ENCODE data around the gene SLC38A3. TPM values are rescaled to one million over a fixed set of nuclear protein-coding genes. Genes with fewer than 3 reads are reported as not detected.

SLC38A3 gene
- polyA plus RNA-seq, 12 donors: 1.3 to 4.3 (median 3.1) TPM; not detected in 2

DNA sequence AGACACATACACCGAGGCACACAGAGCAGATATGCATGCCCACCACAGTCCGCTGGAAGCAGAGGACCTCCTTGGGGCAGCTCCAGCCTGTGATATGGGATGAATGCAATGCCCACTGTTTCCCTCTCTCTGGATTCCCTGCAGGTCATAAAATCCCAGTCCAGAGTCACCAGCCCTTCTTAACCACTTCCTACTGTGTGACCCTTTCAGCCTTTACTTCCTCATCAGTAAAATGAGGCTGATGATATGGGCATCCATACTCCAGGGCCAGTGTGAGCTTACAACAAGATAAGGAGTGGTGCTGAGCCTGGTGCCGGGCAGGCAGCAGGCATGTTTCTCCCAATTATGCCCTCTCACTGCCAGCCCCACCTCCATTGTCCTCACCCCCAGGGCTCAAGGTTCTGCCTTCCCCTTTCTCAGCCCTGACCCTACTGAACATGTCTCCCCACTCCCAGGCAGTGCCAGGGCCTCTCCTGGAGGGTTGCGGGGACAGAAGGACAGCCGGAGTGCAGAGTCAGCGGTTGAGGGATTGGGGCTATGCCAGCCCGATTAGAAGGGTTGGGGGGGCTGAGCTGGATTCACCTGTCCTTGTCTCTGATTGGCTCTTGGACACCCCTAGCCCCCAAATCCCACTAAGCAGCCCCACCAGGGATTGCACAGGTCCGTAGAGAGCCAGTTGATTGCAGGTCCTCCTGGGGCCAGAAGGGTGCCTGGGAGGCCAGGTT lies 14.0 kb upstream of the SLC38A3 start, which contains the start of gene GNAT1:
Gene GNAT1 (plus strand): TSS at position 675 of the 725 bp plus-strand sequence. CDS start 116 bp downstream, outside the sequence.
- DNase-seq: no peak

DNA sequence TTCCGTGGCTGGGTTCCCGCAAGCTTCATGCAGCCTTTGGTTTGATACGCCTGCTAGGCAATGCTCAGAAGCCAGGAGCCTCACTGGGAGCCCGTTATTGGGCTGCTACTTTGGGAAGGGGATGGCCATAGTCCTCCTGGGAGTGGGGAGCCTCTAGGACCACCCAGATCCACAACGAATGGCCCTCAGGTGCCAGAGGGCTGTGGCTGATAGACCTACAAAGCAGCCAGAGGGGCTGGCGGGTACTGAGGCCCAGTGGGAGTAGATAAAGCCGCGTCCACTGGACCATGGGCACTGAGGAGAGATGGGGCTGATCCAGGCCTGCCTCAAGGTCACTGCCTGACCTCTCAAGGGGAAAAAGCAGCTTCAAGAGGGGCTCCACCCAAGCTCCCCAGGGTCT lies 12.9 kb upstream of the SLC38A3 start:
- DNase-seq: no peak

DNA sequence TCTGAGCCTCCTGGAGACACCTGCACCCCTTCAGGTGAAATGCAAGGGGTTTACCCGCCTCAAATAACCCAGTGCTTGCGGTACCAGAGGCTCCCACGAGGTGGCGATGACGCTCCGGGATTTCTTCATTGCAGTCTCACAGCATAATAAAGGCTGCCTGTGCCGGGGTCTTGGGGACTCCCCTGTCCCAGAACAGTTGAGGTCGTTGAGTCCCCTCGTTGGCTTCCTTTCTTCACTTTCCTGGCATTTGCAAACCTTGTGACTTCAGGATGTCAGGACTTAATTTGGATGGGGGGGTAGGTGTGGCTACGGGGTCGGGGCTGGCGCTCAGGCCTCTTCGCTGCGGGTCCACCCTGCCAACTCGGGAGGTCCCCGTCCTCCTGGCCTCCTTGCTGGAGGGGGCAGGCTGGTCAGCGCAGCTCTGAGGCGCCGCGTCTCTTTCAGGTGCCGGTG lies 12.4 kb upstream of the SLC38A3 start:
- DNase-seq: peak; percentile 74

DNA sequence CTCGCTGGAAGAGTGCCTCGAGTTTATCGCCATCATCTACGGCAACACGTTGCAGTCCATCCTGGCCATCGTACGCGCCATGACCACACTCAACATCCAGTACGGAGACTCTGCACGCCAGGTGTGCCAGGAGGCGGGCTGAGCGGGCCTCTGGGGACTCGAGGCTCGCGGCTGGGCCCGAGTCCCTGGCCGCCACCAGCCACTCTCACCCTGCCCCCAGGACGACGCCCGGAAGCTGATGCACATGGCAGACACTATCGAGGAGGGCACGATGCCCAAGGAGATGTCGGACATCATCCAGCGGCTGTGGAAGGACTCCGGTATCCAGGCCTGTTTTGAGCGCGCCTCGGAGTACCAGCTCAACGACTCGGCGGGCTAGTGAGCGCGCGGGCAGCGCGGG lies 11.8 kb upstream of the SLC38A3 start:
- DNase-seq: no peak

DNA sequence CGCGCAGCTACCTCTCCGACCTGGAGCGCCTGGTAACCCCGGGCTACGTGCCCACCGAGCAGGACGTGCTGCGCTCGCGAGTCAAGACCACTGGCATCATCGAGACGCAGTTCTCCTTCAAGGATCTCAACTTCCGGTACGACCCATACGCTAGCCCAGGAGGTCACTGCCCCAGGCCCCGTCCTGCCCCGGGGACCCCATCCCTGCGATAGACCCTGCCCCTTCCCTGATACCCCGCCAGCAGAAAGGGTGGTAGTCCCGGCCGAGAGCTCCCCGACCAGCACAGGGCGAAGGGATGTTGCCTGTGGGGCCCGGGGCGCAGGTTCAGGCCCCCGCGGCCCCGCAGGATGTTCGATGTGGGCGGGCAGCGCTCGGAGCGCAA lies 11.3 kb upstream of the SLC38A3 start:
- no peak for DNase-seq

DNA sequence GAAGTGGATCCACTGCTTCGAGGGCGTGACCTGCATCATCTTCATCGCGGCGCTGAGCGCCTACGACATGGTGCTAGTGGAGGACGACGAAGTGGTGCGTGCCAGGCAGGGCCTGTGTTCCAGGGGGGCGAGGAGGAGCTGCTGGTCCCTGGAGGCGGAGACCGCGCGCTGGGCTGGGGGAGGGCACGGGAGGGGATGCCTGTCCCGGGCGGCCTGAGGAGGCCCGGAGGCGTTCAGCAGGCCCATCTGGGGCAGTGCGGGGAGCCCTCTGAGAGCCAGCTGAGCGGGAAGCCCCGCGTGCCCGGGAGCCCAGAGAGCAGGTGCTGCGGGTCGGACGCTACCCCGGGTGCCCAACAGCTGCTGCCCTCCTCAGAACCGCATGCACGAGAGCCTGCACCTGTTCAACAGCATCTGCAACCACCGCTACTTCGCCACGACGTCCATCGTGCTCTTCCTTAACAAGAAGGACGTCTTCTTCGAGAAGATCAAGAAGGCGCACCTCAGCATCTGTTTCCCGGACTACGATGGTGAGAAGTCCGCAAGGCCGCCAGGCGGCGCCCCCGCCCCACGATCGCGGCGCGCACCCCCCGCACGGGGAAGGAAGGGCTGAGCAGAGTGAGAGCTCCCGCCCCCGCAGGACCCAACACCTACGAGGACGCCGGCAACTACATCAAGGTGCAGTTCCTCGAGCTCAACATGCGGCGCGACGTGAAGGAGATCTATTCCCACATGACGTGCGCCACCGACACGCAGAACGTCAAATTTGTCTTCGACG lies 10.8 kb upstream of the SLC38A3 start:
- peak; percentile 69 for DNase-seq

DNA sequence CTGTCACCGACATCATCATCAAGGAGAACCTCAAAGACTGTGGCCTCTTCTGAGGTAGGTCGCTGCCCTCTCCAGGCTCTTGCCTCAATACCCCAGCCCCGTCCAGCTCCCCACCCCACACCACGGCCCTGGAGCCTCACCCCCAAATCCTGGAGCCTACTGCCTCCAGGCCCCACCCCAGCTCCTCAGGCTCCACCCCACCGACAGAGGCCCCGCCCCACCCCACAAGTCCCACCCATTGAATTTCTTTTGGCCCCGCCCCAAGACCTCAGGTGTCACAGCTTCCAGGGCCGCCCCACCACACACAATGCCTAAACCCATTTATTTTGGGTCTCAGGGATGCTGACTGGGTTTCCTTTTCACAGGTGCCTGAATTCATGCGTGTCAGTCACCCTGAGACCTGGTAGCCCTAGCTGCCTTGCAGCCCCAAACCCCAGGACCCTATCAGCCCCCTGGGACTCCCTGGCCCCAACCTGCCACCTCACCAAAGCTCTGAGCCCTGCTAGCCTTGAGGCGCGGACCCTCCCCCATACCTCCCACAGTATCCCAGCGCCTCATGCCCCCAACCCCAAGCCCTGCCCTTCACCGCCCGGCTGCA lies 10.1 kb upstream of the SLC38A3 start:
- no peak for DNase-seq

DNA sequence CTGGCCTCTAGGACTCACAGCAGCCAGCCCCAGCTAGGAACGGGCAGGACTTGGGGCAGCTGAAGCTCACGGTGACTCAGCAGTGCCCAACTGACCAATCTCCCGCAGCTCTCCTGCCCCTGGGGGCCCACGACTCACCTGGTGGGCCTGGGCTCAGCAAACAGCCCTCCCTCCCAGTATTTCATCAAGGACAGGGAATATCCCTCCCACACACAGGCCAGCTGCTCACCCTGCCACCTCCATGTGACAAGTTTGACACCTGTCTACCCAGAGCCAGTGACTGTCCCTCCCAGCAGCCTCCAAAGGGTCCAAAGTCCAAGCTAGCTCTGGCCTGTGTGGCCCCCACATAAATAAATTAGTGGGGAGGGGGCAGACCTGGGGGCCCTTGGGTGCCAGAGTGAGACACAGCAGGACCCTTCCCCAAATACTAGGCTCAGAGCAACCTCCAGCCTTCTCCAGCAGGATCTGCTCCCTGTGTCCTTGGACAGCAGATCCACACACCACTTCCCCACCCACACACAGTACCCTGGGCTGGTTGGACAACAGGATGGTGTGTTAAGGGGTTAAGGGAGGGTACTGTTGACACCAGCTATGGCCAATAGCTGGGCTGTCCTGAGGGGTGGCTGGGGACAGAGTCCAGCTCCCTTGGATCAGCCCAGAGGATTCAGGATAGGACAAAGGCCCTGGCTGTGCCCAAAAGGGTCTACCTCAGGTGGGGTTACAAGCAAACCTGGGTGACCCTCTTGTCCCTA lies 9.4 kb upstream of the SLC38A3 start:
- no peak for DNase-seq

DNA sequence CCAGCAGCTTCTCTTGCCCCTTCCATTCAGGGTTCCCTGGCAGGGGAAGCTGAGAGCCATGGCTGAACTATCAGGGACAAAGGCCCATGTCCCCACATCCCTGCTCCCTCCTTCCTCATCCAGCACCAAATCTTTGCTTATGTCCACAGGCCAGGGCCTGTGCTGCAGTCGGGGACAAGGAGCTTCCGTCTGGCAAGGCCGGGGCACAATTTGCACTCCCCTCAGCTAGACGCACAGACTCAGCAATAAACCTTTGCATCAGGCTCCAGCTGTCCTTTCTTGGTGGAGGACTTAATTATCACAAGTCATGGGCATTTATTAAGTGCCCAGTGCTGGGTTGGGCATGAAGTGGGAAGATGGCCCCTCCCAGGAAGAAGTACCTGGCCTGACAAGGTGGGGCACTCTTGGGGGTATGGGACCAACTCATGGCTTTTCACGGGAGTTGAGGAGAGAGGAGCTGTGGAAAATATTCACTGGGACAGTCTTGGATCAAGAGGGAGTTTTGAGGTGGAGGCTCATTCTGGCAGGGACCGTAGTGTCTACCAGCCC lies 8.7 kb upstream of the SLC38A3 start:
- DNase-seq: no peak

DNA sequence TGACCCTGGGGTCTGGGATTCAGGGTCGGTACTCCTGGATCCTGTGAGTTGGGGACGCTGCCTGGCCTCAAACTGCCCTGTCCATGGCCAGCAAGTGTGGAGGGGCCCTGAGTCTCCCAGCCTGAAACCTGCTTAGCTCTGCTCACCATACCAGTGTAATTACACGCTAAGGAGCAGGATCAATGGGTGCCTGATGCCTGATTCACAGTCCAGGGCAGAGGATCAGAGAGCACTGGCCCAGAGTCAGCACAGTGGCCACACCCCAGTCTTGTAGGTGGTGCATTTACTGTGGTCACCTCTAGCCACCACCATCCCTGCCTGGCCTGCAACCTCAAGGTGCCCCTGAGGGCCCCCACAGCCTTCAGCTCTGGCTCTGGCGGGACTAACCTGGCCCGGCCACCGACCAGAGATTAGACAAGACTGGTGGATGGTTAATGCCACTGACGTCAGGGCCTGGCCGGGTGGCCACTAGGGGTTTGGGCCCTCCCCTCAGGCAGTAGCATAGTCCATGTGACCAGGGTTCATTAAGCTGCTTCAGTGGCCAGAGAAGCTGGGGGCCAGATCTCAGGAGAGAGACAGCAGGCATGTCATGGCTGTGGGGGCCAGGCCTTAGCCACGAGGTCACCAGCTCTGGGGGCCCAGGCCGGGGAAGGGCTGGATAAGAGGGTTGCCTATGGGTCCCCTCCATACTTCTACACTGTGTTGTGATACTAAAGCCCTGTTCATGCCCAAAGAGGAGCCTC lies 3.3 kb upstream of the SLC38A3 start:
- no peak for DNase-seq

DNA sequence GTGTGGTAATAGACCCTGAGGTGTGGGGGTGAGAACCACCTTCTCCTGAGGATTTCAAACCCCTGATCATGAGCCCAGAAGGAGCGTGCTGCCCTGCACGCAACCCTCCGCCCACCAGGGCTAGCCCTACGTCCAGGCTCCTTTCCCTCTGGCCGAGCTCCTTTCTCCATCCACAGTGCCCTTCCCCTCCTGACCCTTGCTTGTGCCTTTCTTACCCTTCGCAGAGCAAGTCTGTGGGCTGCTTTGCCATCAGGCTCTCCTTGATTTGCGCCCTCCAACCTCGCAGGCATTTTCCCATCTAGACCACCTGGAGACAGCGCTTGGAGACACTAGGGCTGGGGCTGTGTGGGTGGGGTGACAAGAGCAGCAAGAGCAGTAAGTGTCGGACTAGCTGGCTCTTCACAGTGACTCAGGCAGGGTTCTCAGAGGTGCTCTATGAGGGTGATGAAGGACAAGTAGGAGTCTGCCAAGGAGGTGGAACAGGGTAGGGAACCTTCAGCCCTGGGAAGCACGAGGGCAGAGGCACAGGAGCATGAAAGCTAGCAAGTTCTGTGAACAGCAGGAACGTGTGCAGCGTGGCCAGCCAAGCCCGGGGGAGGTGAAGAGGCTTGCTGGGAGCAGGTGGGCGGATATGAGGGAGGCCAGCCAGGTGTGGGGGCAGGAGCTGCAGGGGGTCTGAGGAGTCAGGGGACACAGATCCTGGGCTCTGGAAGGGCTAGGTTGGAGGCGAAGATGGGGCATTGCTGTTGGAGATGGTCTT lies 2.5 kb upstream of the SLC38A3 start:
- DNase-seq: no peak

DNA sequence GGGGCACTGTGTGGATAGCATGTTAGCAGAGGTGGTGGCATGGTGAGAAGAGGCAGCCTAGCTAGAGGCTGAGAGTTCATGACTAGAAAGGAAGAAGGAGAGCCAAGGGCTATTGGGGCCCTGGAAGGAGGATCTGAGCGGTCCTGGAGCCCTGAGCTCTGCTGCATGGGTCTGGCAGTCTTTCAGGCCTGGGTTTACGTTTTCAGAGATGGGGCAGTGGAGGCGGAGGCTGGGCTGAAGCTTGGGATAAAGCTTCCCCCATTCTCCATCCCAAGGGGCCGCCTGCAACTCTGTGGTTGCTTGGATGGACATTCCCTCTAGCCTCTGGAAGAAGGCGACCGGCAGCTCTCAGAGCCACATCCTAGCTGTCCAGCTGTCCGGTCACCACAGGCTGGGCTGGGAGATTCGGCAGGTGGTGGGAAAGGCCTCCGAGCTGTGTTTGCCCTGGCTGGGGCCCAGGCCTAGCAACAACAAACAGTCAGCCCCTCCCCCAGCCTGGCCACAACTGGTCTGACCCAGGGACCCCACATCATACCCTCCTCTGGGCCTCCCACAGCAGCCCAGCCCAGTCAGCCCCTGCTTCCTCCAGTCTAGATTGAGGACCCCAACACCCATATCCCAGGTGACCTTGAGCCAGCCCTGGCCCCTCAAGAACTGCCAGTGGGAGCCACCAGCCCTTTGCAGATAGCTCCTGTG lies 1.8 kb upstream of the SLC38A3 start:
- no peak for DNase-seq

DNA sequence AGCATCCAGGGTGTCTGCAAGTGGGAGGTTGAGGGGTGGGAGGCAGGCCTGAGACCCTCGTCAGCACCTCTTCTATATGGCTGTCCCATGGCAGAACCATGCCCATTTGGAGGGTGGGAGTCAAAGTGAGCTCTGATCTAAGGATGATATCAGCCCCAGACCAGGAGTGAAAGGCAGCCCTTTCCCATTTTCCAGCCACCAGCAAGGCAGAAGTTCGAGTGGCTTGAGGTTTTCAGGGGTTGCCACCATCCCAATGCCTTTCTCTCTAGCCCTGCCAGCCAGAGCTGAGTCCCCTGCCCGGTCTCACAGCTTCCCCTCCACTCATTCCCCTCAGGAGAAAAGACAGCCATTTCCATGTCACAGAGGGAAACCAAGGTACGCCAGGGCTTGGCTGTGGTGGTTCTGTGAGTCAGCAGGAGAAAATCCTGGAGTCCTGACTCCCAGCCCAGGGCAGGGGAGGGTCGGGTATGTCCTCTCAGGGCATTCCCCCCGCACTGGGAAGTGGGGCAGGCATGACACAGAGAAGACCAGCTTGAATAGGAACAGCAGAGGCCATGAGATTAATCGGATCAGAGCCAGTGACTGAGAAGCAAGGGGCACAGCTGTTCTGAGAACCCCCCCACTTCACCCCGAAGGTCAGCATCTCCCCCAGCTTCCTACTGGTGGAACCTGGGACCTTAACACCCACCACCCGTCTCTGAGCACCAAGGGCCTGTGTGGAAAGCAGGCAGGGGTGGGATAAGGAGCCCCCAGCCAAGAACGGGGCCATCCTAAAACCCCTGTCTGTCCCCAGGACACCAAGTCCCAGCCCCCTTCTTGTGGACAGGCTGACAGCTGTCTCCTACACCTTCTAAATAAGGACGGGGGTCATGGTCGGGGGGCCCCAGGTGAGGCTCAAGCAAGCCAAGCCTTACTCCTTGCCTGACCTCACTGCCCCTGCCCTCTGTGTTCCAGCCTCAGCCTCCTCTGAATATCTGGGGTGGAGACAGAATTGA lies 965 bp upstream of the SLC38A3 start:
- DNase-seq: no peak

DNA sequence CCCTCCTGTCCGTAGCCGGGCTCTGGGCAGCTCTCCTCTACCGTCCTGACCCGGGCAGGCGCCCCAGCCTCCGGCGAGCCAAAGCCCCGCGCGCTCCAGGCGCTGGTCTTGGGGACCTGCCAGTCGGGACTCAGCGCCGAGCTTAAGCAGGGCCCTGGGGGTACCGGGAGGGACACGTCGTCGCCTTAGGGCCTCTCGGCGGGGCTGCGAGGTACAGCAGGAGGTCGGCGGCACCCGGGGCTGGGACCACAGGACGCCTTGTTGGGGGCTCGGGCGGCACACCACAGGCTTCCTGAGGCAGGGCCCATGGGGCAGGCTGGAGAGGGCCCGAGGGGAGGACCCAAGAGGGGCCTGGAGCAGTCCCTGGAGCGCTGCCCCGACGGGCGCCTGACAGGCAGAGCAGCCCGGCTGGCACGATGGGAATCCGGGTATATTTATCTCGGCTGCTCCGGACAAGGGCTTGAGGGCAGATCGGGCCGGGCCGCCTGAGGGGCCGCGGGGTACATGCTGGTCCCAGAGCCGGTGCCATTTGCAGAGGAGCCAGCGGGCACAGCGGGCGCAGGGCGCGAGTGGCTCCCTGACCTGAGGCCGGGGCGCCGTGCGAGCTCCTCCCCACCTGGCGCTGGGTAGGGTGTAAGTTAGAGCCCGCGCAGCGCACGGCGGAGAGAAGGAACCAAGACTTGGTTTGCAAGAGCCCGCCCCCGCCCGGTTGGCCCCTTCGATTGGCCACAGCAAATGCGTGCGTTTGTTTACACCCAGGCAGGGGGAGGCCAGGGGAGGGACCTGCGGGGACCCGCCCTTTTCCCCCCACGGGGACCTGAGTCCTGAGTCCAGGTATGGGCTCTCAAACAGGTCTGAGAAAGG lies 574 bp downstream of the SLC38A3 start:
- DNase-seq: no peak

DNA sequence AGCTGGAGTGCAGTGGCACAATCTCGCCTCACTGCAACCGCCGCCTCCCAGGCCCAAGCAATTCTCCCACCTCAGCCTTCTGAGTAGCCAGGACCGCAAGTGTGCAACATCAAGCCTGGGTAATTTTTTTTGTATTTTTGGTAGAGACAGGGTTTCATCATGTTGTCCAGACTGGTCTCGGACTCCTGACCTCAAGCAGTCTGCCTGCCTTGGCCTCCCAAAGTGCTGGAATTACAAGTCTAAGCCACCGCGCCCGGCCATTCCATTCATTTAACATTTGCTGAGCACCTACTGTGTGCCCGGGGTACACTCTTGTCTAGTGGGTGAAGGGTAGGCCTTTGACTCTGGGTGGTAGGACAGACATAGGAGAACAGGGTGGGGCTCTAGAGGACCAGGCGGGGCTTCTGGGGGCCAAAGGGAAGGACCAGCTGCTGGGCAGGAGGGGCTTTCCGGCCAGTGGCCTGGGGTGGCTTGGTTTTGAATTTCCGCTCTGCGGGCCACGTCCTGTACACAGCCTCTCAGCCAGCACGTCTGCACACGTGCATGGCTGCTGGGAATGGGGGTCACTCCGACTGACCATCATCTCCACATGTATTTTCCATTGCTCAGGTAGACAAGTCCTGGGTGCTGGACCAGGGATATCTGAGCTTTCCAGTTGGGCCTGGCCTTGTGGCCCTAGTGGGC lies 2.4 kb downstream of the SLC38A3 start:
- no peak for DNase-seq

DNA sequence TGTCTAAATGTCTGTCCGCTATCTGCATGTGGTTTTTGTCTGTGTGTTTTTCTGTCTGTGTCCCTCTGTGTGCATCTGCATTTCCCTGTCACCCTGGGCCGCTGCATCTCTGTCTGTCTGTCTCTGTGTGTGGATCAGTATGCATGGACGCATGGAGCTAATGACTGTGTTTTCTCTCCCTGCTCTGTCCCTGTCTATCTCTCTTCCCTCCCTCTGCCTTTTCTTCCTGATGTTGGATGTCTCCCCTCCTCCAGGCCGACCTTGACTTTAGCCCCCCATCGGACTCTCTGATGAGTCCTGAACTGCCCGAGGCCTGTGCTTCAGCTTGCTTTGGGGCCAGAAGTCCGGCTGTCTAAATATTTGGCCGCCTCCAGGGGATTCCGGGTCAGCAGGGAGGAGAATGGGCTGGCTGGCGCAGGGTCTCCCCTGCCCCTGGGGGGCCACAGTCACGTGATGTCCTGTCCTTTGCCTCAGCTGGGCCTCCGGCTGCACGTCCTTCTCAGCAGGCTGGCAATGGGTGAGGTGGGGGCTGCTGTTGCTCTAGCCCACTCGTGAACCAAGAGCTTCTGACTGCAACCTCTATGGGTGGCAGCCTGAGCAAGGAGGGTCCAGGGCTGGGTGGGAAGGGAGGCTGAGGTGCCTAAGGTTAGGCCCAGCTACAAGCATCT lies 3.7 kb downstream of the SLC38A3 start:
- no peak for DNase-seq
